Measurements from ENCODE around the gene SSH2. TPM values are rescaled to one million over a fixed set of nuclear protein-coding genes. Genes with fewer than 3 reads are reported as not detected.

SSH2 gene
- total and polyA plus RNA-seq, 2 of the 13 experiments (the other 11 are each of a cell fraction or from before 2014, with no cell fraction given) = 6.0 to 6.4 TPM

DNA sequence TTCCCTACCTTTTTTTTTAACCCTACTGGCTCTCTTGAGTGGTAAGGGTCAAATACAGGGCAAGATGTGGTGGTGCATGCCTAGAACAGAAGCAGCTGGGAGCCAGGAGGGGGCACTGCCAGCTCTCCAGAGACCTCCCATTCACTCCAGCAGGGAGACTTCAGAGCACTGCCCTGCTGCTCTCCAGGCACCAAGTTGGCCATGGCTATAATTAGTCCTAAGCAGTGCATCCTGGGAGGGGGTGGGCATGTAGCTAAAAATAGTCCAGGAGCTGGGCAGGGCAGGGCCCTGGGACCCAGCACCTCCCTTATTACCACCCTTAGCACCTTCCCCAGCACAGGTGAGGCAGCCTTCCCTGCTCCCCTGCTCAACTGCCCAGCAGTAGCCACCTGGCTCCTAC is 310.8 kb downstream of the SSH2 start (continued):
- TF ChIP-seq, protein P1, sequence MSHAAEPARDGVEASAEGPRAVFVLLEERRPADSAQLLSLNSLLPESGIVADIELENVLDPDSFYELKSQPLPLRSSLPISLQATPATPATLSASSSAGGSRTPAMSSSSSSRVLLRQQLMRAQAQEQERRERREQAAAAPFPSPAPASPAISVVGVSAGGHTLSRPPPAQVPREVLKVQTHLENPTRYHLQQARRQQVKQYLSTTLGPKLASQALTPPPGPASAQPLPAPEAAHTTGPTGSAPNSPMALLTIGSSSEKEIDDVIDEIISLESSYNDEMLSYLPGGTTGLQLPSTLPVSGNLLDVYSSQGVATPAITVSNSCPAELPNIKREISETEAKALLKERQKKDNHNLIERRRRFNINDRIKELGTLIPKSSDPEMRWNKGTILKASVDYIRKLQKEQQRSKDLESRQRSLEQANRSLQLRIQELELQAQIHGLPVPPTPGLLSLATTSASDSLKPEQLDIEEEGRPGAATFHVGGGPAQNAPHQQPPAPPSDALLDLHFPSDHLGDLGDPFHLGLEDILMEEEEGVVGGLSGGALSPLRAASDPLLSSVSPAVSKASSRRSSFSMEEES (CRISPR knock-in tag; IDR thresholded peaks at IDR 0.05) = no peak

DNA sequence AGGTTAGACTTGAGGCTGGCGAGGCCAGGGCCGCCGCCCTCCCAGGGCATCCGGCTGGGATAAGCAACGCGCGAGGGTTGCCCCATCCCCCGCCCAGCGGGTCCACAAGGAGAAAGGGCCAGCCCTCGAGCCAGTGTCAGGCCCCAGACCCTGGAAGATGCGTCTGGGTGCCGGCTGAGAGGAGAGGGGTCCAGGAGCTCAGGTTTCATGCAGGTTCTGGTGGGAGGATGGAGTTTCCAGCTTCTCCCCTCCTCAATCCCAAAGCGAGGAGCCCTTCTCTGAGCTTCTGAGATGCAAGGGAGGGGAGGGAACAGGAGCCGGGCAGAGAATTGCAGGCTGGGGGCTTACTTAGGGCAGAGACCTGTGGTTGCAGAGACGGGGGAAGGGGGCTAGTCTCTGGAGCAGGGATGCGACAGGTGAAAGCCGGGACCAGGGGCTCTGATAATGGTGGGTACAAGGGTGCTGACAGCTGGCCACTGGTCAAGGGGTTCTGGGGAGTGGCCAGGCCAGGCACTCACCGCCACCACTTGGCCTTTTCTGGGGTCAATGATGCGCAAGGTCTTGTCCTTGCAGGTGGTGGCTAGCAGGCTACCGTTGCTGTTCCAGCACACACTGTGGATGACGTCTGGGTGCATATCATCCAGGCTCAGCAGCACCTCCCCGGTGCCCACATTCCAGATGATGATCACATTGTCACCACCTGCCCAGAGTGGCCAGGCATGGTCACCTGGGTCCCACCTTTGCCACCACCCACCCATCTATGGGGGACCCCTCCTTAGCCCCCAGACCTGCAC is 311.6 kb downstream of the SSH2 start:
- H2AFZ ChIP-seq (ENCODE audit: low read length) = no peak overlapping the region
- H3K9ac ChIP-seq (ENCODE audit: insufficient read depth, low read depth, low read length) = no peak overlapping the region
- H3K4me3 ChIP-seq (replicated peaks in 1 of 3; ENCODE audit: insufficient read depth in 1 of 3, low read depth in 2 of 3, low read length in 3 of 3) = peak overlapping the region; percentile 36 to 75 (median 42); a peak in 5 of 6 replicates
- peaks cover 83% of the 10 kb centered on the region for H3K4me1 ChIP-seq (ENCODE audit: insufficient read depth, low read length)
- no peak overlapping the region for H3K27ac ChIP-seq (ENCODE audit: extremely low read length, insufficient read depth, low read length)
- H3K4me2 ChIP-seq (ENCODE audit: low read depth, low read length) = peak overlapping the region; percentile 97
- ChIA-PET CTCF (ENCODE audit: low intra/inter-chr PET ratio, low total read pairs) (interaction anchor here (0.7 to 2.6 kb wide), 3 partner anchors 39 to 161 kb away, joined by 3 to 10 read pairs (median 4); no protein-coding TSS in a partner anchor), POLR2A (interaction anchor here (1.0 to 1.4 kb wide), 3 partner anchors 28 to 51 kb away, joined by 3 read pairs; no protein-coding TSS in a partner anchor)
- in situ Hi-C loops (cut with HindIII; ENCODE audit: extremely low pct_ligation_motif_present, low pct_unique_long_range_greater_than_20kb) (loop anchor here (5.0 kb wide), 1 partner anchor 36 kb away; no protein-coding TSS in a partner anchor), intact Hi-C loops (cut with micrococcal nuclease; ENCODE audit: unreplicated experiment) (no loop called here)
- no TSS peak for BruUV-seq (replicated peaks)
- DNase-seq (ENCODE audit: low spot score) (no peak), FAIRE-seq (no peak), ATAC-seq (peak; percentile 1)
- H4K20me1 ChIP-seq (ENCODE audit: insufficient read depth, low read length) = no peaks in the 10 kb centered on the region
- peaks cover 4 to 80% of the 10 kb centered on the region in 2 experiments for H3K27me3 ChIP-seq (ENCODE audit: control insufficient read depth in 1 of 2, insufficient read depth in 2 of 2, low read length in 2 of 2)
- H3K9me3 ChIP-seq (ENCODE audit: low read length) = no peaks in the 10 kb centered on the region
- H3K36me3 ChIP-seq (replicated peaks in 1 of 2; ENCODE audit: control insufficient read depth in 1 of 2, insufficient read depth in 2 of 2, low read length in 2 of 2) = no peaks in the 10 kb centered on the region
- H3K79me2 ChIP-seq (ENCODE audit: insufficient read depth, low read length) = no peaks in the 10 kb centered on the region
- 44% methylated on average over 9 of the region's 22 CpGs for WGBS (ENCODE audit: low lambda C conversion rate)
- TF ChIP-seq ARID2 (CRISPR knock-in tag; IDR thresholded peaks at IDR 0.05; ENCODE audit: borderline replicate concordance) (0 out of 2 replicates have a peak, but pooled peaks have one; percentile 15), HOXA3 (CRISPR knock-in tag; IDR thresholded peaks at IDR 0.05) (peak; percentile 9; the same call in 1 of the 2 replicates), REL (CRISPR knock-in tag; conservative IDR thresholded peaks at IDR 0.05) (0 out of 2 replicates have a peak, but pooled peaks have one; percentile 6), BRD4 (CRISPR knock-in tag; IDR thresholded peaks at IDR 0.05) (0 out of 2 replicates have a peak, but pooled peaks have one; percentile 20), ZSCAN31 (CRISPR knock-in tag; IDR thresholded peaks at IDR 0.05; ENCODE audit: low read depth) (0 out of 2 replicates have a peak, but pooled peaks have one; percentile 10)
- TF ChIP-seq, protein P2, sequence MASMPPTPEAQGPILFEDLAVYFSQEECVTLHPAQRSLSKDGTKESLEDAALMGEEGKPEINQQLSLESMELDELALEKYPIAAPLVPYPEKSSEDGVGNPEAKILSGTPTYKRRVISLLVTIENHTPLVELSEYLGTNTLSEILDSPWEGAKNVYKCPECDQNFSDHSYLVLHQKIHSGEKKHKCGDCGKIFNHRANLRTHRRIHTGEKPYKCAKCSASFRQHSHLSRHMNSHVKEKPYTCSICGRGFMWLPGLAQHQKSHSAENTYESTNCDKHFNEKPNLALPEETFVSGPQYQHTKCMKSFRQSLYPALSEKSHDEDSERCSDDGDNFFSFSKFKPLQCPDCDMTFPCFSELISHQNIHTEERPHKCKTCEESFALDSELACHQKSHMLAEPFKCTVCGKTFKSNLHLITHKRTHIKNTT (CRISPR knock-in tag; IDR thresholded peaks at IDR 0.05) = no peak
- TF ChIP-seq, protein P3, sequence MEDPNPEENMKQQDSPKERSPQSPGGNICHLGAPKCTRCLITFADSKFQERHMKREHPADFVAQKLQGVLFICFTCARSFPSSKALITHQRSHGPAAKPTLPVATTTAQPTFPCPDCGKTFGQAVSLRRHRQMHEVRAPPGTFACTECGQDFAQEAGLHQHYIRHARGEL (CRISPR knock-in tag; IDR thresholded peaks at IDR 0.05) = 0 out of 2 replicates have a peak, but pooled peaks have one; percentile 18
- TF ChIP-seq, protein P4, sequence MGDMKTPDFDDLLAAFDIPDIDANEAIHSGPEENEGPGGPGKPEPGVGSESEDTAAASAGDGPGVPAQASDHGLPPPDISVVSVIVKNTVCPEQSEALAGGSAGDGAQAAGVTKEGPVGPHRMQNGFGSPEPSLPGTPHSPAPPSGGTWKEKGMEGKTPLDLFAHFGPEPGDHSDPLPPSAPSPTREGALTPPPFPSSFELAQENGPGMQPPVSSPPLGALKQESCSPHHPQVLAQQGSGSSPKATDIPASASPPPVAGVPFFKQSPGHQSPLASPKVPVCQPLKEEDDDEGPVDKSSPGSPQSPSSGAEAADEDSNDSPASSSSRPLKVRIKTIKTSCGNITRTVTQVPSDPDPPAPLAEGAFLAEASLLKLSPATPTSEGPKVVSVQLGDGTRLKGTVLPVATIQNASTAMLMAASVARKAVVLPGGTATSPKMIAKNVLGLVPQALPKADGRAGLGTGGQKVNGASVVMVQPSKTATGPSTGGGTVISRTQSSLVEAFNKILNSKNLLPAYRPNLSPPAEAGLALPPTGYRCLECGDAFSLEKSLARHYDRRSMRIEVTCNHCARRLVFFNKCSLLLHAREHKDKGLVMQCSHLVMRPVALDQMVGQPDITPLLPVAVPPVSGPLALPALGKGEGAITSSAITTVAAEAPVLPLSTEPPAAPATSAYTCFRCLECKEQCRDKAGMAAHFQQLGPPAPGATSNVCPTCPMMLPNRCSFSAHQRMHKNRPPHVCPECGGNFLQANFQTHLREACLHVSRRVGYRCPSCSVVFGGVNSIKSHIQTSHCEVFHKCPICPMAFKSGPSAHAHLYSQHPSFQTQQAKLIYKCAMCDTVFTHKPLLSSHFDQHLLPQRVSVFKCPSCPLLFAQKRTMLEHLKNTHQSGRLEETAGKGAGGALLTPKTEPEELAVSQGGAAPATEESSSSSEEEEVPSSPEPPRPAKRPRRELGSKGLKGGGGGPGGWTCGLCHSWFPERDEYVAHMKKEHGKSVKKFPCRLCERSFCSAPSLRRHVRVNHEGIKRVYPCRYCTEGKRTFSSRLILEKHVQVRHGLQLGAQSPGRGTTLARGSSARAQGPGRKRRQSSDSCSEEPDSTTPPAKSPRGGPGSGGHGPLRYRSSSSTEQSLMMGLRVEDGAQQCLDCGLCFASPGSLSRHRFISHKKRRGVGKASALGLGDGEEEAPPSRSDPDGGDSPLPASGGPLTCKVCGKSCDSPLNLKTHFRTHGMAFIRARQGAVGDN (CRISPR knock-in tag; IDR thresholded peaks at IDR 0.05) = peak; percentile 18; the same call in 1 of the 2 replicates

Data from HepG2 (cell line).